GM19395 (cell line): Measurements from ENCODE around the gene EEA1.

Source experiments
- ATAC-seq: cut with Tn5 transposase; IDR thresholded peaks from one replicate; pipeline ENCODE4 v1.9.1; 2021; ENCODE audit warnings: mild to moderate bottlenecking, moderate library complexity; ENCODE audit not compliant: unreplicated experiment

Gene EEA1

DNA sequence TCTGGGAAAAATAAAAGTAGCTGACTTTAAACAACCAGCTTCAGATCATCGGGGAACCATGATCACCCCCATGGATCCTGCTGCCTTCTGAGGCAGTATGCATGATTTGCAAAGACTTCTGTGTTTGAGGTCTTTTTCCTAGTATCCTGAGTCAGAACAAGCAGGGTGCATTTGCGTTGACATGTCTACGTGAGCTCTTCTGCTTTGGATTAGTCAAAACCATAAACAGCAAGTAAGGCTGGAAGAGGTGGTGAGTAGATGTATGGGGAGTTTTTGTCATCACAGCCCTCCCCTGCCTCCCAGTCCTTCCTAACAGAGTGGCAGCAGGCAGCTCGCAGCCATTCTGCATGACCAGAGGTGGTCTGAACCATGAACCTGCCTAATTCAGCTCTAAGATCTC is 202.2 kb downstream of the EEA1 start:
- ATAC-seq, result no peak

DNA sequence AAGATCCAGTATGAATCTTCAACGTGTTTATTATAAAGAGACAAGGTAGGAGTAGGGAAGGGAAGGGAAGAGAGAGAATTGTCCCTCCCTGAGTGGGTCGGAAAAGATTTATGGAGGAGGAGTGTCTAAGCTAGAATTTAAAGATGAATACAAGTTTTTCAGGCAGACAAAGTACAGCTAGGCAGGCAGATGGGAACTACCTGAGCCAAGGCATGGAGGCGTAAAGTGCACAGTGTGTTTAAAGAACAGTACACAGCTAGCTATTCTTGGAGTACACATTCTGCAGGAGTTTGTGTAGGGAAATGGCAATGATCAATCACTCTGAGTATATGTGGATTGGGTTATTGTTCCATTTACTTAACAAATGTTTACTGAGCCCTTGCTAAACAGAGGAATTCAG is 206.2 kb downstream of the EEA1 start:
- ATAC-seq, result no peak

DNA sequence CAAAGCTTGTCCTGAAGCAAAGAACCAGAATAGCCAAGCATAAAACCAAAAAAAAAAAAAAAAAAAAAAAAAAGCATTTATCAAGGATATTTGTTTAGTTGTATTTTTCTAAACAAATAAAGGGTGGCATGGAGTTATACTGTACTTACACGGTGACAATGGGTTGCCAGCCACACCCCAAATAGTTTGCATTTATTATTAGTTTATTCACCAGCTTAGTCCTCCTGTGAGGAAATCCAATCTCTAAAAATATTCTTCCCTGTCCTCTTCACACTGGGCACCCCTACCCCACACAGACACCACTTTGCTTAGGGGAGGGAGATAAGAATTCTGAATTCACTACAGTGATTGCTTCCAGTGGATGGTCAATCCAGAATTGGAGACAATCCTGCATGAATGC is 207.4 kb downstream of the EEA1 start:
- no peak for ATAC-seq

DNA sequence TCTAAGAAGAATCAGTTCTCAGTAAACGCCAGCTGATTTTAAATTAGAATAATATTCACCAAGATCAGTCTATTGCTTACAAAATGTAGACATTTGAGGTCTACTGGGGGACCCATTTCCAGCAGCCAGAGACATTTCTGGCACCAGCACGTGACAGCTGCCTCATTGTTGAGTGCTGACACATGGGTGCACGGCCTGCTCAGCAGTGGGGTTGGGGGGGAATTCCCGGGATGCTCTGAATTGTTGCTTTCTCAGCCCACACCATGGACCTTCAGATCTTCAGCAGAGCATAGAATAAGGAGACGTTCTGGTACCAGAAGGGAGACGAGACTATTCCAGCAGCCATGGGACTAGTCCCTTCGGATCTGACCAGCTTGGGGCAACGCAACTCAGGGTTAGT is 208.0 kb downstream of the EEA1 start:
- no peak for ATAC-seq
